HG02610 (cell line): ENCODE data around the gene SLC4A7.
A peak's percentile ranks its signal among the peaks of the same experiment; 100 is the strongest.
"Not testable (repeated sequence)": the region's sequence is repeated elsewhere in the genome, so short reads cannot be mapped to it uniquely, and the experiment has no call there.

Source experiments
- ATAC-seq: cut with Tn5 transposase; IDR thresholded peaks from one replicate; pipeline ENCODE4 v1.9.1; 2021; ENCODE audit warnings: mild to moderate bottlenecking, moderate library complexity; ENCODE audit not compliant: unreplicated experiment

Gene SLC4A7

GRCh38 chr3:27438352-27438751 is 45.8 kb downstream of the SLC4A7 start:
- not testable (repeated sequence) for ATAC-seq

- no peak for ATAC-seq
Observed at GRCh38 chr3:27431116-27431515, 53.1 kb downstream of the SLC4A7 start.

GRCh38 chr3:27429909-27430308 is 54.3 kb downstream of the SLC4A7 start:
- no peak for ATAC-seq

GRCh38 chr3:27428446-27428845 is 55.7 kb downstream of the SLC4A7 start:
- no peak for ATAC-seq

GRCh38 chr3:27426926-27427325 is 57.3 kb downstream of the SLC4A7 start:
- ATAC-seq, result no peak

- ATAC-seq, result no peak
Observed at GRCh38 chr3:27425896-27426565, 58.2 kb downstream of the SLC4A7 start.

GRCh38 chr3:27424812-27425521 is 59.2 kb downstream of the SLC4A7 start:
- ATAC-seq, result not testable (repeated sequence)

GRCh38 chr3:27423463-27423862 is 60.7 kb downstream of the SLC4A7 start:
- ATAC-seq, result no peak

- no peak for ATAC-seq
Observed at GRCh38 chr3:27422617-27423016, 61.6 kb downstream of the SLC4A7 start.

- ATAC-seq, result no peak
Observed at GRCh38 chr3:27415202-27415601, 69.0 kb downstream of the SLC4A7 start.

GRCh38 chr3:27392950-27393679 is 91.1 kb downstream of the SLC4A7 start:
- peak; percentile 87 for ATAC-seq

GRCh38 chr3:27392414-27392813 is 91.8 kb downstream of the SLC4A7 start:
- not testable (repeated sequence) for ATAC-seq

- peak; percentile 44 for ATAC-seq
Observed at GRCh38 chr3:27391796-27392195, 92.4 kb downstream of the SLC4A7 start.

GRCh38 chr3:27387625-27388024 is 96.6 kb downstream of the SLC4A7 start:
- no peak for ATAC-seq

GRCh38 chr3:27385504-27385903 is 98.7 kb downstream of the SLC4A7 start:
- ATAC-seq, result no peak

- ATAC-seq, result no peak
Observed at GRCh38 chr3:27384191-27384590, 100.0 kb downstream of the SLC4A7 start.

GRCh38 chr3:27380433-27381357 is 103.5 kb downstream of the SLC4A7 start:
- ATAC-seq, result peak; percentile 69

- ATAC-seq, result no peak
Observed at GRCh38 chr3:27378331-27378730, 105.9 kb downstream of the SLC4A7 start.

GRCh38 chr3:27376109-27376772 is 107.9 kb downstream of the SLC4A7 start:
- no peak for ATAC-seq
